GM12865 (cell line): ENCODE data around the gene HMOX2.

Experiments used
- DNase-seq: peaks from one replicate; pipeline ENCODE4 v3.0.0; 2010; ENCODE audit warnings: low read depth
- H3K4me3 ChIP-seq: 2 replicates; pipeline ENCODE4 v1.5.1; 2011; ENCODE audit warnings: mild to moderate bottlenecking, low read depth, low read length, control low read depth
- CTCF ChIP-seq: IDR thresholded peaks from 2 replicates; pipeline ENCODE4 v1.5.1; 2011; ENCODE audit warnings: low read length, control low read depth, low read depth, inconsistent platforms; ENCODE audit not compliant: insufficient read depth; ENCODE audit errors: missing control alignments

HMOX2 gene

DNA sequence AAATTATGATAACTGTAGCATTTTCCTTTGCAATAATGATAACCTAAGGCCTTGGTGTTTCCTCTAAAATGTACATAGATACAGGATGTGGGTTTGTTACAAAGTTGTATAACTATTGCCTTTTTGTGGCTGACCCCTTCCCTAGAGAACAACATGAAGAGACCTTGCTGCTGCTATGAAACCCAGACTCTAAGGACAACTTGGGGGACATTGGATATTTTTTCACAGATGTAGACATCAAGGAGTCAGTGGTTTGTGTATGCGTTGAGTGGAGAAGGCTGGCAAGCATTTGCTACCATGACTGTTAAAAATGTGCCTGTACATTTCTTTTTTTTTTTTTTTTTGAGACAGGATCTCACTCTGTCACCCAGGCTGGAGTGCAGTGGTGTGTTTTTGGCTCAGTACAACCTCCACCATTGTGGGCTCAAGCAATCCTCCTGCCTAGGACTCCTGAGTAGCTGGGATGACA lies 12.3 kb downstream of the HMOX2 start:
- H3K4me3 ChIP-seq = no peak overlapping the region
- no peak for TF ChIP-seq CTCF
- no peak for DNase-seq

GRCh38 chr16:4489030-4489429 lies 12.8 kb downstream of the HMOX2 start:
- no peak for TF ChIP-seq CTCF
- no peak for DNase-seq

DNA sequence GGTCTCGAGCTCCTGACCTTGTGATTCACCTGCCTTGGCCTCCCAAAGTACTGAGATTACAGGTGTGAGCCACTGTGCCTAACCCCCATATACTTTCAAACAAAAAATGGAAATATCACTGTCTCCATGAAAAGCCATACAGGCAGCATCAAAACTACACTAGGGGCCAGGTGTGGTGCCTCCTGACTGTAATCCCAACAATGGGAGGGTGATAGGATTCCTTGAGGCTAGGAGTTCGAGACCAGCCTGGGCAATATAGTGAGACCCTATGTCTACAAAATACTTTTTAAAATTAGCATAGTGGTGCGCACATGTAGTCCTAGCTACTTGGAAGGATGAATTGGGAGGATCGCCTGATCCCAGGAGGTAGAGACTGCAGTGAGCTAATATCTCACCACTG lies 15.7 kb downstream of the HMOX2 start:
- no peak for DNase-seq
- TF ChIP-seq CTCF = no peak
- no peak overlapping the region for H3K4me3 ChIP-seq

More at GRCh38 chr16:4489030-4489429, 12.8 kb downstream of the HMOX2 start:
- no peak overlapping the region for H3K4me3 ChIP-seq

DNA sequence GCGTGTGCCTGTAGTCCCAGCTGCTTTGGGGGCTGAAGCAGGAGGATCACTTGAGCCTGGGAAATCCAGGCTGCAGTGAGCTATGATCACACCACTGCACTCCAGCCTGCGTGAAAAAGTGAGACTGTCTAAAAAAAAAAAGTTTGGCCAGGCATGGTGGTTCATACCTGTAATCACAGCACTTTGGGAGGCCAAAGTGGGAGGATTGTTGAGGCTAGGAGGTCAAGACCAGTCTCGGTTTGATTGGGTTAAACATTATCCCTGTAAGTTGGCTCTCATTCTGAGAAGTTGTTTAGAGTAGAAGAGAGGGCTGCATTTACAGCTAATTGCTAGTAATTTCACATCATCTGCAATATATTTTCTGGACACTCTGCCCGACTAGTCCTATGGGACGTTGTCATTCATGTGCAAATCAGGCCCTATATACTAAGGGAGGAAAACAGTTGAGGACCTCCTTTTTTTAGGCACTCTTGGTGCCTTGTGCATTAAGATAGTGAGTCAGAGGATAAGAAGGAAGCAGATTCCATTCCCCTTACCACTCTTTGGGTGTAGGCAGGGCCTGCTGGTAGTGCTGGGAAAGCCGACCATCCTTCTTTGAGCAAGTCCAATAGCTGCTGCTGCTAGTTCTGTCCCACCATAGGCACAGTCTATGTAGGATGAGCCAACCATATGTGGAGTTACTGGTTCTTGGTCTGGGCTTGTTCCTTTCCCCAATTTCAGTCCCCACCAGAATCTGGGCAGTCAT lies 18.7 kb downstream of the HMOX2 start:
- DNase-seq = no peak
- no peak for TF ChIP-seq CTCF
- H3K4me3 ChIP-seq = no peak overlapping the region

DNA sequence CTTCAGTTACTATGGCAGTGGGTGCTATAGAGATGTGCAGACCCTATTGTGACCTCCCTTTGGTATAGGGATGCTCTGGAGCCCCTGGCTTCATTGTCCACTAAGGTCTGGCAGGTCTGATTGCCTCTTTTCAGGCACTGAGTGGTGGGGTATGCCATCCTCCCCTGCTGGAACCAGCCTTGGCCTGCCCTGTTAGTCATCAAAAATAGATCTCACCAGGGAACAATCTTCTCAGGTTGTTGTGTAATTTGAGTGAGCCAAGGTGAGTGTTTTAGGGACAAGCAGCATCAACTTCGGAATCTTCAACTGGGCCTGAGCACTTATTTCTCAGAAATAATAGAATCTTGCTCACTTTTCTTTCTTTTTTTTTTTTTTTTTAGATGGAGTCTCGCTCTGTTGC lies 19.6 kb downstream of the HMOX2 start:
- TF ChIP-seq CTCF = no peak
- DNase-seq = no peak

DNA sequence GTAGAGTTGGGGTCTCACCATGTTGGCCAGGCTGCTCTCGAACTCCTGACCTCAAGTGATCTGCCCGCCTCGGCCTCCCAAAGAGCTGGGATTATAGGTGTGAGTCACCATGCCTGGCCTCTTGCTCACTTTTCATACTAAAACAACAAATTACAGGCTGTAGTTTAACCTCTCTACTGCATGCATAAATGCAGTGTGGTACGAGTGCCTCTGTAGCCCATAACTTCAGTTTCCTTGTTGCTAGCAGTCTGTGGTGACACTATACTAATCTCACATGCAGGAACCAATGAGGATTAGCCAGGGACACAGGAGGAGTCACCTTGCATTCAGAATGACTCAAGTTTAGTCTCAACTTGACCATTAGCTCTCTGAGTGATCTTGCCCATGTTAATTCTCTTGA lies 20.1 kb downstream of the HMOX2 start:
- no peak overlapping the region for H3K4me3 ChIP-seq
- no peak for TF ChIP-seq CTCF
- peak; percentile 36 for DNase-seq

More for the DNA sequence above, 19.6 kb downstream of the HMOX2 start:
- no peak overlapping the region for H3K4me3 ChIP-seq

DNA sequence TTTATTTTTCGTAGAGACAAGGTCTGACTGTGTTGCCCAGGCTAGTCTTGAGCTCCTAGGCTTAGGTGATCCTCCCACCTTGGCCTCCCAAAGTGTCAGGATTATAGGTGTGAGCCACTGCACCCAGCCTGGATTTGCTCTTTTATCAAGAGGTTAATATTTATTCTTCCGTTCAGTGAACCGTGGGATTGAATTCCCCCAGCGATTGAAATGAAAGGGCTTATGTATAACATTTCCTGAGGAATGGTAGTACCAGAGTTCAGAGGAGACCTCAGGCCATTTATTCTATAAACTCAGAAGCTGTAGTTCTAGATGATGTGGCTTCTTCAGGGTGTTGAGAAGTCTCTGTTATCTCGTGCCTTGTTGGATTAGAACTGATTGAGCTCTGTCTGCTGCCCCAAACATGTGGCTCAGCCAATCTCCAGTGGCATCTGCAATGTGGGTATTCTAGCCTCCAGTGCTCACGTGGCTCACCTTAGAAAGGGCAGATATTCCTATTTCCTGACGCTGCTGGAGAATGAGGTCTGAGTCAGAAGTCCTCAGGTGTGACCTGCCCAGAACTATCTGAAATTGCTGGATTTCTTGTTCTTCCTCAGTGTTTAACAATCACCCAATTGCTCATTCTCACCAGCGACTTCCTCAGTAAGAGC lies 22.5 kb downstream of the HMOX2 start:
- no peak for TF ChIP-seq CTCF
- H3K4me3 ChIP-seq = no peak overlapping the region
- no peak for DNase-seq
